Epithelial cell of esophagus (primary cell): ENCODE data around the gene KRT40.
"Not testable (repeated sequence)": the region's sequence is repeated elsewhere in the genome, so short reads cannot be mapped to it uniquely, and the experiment has no call there.

ENCODE experiments used
- DNase-seq: peaks from one replicate; pipeline ENCODE4 v3.0.0; 2010; ENCODE audit warnings: low read depth
- H3K4me3 ChIP-seq: 2 replicates; pipeline ENCODE4 v1.5.1; 2011; ENCODE audit warnings: mild to moderate bottlenecking, low read length, control low read depth
- TF ChIP-seq, protein P1 (sequence below): IDR thresholded peaks from 2 replicates; pipeline ENCODE4 v1.5.1; 2011; ENCODE audit warnings: low read depth, mild to moderate bottlenecking, low read length, control low read depth, inconsistent platforms; ENCODE audit not compliant: insufficient read depth; ENCODE audit errors: missing control alignments

KRT40 gene

DNA sequence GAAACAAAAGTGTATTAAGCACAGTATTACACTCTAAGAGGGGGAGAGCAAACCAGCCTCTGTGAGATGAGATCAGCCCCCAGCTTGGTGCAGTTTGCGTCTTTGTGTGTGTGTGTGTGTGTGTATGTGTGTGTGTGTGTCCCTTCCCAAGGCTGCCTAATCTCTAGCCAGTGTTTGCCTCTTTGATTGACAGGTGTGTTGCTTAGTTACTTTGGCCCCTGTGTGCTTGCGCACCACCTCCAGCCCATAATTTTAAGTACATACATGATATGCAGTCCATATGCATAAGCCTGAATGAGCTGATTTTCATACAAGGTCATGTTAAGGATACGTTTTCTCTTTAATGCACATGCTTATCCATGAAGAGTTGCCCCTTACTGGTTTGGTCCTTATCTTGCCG is 17.7 kb upstream of the KRT40 start:
- no peak for DNase-seq
- H3K4me3 ChIP-seq = no peak overlapping the region
- TF ChIP-seq, protein P1, sequence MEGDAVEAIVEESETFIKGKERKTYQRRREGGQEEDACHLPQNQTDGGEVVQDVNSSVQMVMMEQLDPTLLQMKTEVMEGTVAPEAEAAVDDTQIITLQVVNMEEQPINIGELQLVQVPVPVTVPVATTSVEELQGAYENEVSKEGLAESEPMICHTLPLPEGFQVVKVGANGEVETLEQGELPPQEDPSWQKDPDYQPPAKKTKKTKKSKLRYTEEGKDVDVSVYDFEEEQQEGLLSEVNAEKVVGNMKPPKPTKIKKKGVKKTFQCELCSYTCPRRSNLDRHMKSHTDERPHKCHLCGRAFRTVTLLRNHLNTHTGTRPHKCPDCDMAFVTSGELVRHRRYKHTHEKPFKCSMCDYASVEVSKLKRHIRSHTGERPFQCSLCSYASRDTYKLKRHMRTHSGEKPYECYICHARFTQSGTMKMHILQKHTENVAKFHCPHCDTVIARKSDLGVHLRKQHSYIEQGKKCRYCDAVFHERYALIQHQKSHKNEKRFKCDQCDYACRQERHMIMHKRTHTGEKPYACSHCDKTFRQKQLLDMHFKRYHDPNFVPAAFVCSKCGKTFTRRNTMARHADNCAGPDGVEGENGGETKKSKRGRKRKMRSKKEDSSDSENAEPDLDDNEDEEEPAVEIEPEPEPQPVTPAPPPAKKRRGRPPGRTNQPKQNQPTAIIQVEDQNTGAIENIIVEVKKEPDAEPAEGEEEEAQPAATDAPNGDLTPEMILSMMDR = no peak

DNA sequence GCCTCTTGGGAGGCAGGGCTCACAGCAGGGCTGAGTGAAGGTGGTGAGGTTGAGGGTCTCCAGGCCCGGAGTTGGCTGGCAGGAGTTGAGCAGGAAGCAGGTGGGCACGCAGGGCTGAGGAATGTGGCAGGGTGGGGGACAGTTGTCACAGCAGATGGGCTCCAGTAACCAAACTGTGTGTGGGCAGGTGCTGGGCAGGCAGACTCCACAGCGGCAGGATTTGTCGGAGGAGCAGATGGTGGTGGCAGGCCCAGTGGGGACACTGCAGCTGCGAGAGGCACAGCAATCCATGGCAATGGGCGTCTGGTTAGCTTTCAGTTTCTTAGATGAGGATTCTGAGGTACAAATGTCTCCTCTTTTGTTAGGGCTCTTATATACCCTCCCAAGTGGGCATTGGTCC is 15.4 kb upstream of the KRT40 start, which contains the start of gene KRTAP3-2:
Gene KRTAP3-2 (minus strand): TSS at position 344 of the 400 bp plus-strand sequence. CDS start 53 bp downstream, at position 291.
- H3K4me3 ChIP-seq, DNase-seq: not testable (repeated sequence)

DNA sequence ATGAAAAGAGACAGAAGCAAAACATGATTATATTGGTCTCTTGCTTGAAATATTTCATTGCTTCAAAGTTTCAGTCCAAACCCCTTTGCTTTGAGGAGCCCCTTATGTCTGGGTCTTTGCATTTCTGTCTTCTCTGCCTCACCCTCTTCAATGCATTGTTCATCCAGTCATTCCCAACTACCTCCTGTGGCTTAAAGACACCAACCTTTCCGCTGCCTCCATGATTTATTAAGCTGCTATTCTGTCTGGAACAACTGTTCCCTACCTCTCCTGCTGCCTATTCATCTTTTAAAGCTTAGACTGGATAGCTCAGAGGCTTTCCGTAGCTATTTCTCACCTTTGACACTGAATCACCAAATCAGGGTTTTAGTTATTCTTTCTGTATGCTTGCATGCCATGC is 13.2 kb upstream of the KRT40 start:
- TF ChIP-seq, protein P1 = no peak
- no peak overlapping the region for H3K4me3 ChIP-seq
- no peak for DNase-seq

DNA sequence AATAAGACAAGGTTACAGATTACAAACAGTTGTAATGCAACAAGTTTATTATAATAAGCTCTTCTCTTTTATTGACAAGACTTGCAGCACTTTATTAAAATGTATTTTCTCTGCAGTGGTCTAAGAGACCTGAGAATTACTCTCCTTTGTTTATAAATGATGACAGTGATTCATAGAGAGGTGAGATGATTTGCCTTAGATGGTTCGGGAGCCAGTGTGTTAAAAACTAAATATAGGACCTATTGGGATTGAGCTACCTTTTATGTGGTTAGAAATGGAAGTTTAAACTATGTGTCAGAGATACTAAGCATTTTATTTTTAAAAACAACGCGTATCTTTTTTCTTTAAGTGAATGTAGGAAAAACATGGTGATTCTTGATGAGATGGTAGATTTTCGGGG is 12.7 kb upstream of the KRT40 start:
- no peak for DNase-seq
- H3K4me3 ChIP-seq = no peak overlapping the region
- TF ChIP-seq, protein P1 = no peak

DNA sequence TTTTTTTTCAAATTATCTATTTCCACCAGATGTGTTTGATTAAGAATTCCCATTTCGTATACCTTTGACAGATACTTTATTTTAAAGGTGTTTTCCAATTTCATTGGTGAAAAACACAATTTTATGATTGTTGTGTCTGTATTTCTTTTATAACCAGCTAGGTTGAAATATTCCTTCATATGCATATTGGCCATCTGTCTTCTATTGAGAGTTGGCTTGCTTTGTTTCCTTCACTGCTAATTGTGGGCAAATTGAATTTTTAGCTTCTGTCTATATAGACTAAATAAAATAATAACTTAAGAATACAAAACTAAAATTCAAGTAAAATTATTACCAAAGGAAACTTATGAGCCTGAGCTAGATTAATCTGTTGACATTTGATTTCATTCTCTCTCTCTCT is 11.0 kb upstream of the KRT40 start:
- DNase-seq = no peak
- no peak overlapping the region for H3K4me3 ChIP-seq
- TF ChIP-seq, protein P1 = no peak

DNA sequence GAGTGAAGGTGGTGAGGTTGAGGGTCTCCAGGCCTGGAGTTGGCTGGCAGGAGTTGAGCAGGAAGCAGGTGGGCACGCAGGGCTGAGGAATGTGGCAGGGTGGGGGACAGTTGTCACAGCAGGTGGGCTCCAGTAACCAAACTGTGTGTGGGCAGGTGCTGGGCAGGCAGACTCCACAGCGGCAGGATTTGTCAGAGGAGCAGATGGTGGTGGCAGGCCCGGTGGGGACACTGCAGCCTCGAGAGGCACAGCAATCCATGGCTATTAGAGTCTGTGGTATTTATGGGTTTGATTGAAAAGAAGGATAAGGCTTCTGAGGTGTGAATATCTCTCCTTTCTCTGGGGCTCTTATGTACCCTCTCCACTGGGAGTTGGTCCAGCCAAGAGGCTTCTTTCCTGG is 9.7 kb upstream of the KRT40 start, which contains the start of gene KRTAP3-3:
Gene KRTAP3-3 (minus strand): TSS at position 326 of the 400 bp plus-strand sequence. CDS start 67 bp downstream, at position 259.
- no peak for DNase-seq
- no peak within 1 kb of the TSS for H3K4me3 ChIP-seq
- TF ChIP-seq, protein P1 = no peak

DNA sequence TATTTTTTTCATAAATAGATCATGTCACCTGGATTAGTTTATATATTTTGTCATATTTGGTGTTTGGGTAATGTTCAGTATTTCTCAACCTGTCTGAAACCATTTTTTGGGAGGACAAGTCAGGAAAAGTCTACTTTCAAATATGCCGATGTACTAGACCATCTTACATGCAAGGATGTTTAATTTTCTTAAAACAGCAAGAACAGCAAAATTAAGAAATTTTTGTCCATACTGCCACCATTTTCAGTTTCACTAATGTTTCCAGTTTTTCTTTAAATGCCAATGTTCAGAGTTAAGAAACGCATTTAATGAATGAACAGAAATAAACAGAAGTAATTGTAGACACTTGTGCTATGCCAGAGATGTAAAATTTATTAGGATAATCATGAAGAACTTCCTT is 9.0 kb upstream of the KRT40 start:
- no peak for DNase-seq
- TF ChIP-seq, protein P1 = no peak
- no peak overlapping the region for H3K4me3 ChIP-seq

DNA sequence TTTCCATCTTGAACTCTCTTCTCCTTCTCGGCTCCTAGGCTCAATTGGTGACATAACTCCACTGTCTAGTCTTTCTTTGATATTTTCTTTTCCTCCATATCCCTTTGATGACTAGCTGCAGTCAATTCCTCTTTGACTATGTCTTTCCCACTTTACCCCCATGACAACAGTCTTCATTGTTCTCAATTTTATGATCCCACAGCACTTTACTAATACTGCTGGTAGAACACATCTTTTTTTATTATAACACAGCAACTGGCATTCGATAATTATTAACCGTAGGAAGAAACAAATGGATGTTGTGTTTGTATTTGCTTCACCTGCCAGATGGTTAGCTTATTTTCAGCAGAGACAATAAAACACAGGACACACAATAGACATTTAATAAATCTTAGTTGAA is 8.5 kb upstream of the KRT40 start:
- H3K4me3 ChIP-seq = no peak overlapping the region
- TF ChIP-seq, protein P1 = no peak
- DNase-seq = no peak
